ENCODE measurements around the gene TIRAP.
"Not testable (repeated sequence)": the region's sequence is repeated elsewhere in the genome, so short reads cannot be mapped to it uniquely, and the experiment has no call there.

TIRAP gene

GRCh38 chr11:126297004-126297403 lies 14.1 kb downstream of the TIRAP start:
- DNase-seq (ENCODE audit: low spot score in 2 of 2) (no peak), ATAC-seq (replicated peaks; ENCODE audit: extremely low read depth, poor library complexity, severe bottlenecking) (no peak)
- Mint-ChIP-seq H3K36me3 (ENCODE audit: insufficient read depth) (peaks cover 18% of the 10 kb centered on the region), H3K4me3 (no peak overlapping the region), H3K27me3 (no peaks in the 10 kb centered on the region), H3K27ac (ENCODE audit: low read depth) (peak overlapping the region; percentile 25), H3K9me3 (no peaks in the 10 kb centered on the region), H3K4me1 (peaks cover 9% of the 10 kb centered on the region)

GRCh38 chr11:126303623-126304456 lies 20.9 kb downstream of the TIRAP start, which contains the start of gene DCPS:
Gene DCPS (plus strand): TSS chr11:126304060. CDS start chr11:126304081, 21 bp downstream.
- peaks cover 15% of the 10 kb centered on the region for H3K36me3 Mint-ChIP-seq (ENCODE audit: insufficient read depth)
- H3K9me3 Mint-ChIP-seq = no peaks in the 10 kb centered on the region
- peak; percentile 96 for ATAC-seq (replicated peaks; ENCODE audit: extremely low read depth, poor library complexity, severe bottlenecking)
- H3K27ac Mint-ChIP-seq (ENCODE audit: low read depth) = peak within 1 kb of the TSS; percentile 98
- H3K4me3 Mint-ChIP-seq = peak within 1 kb of the TSS; percentile 98
- peak; percentile 76 to 77 for DNase-seq (ENCODE audit: low spot score in 2 of 2)
- peaks cover 31% of the 10 kb centered on the region for H3K4me1 Mint-ChIP-seq
- H3K27me3 Mint-ChIP-seq = no peaks in the 10 kb centered on the region

- Mint-ChIP-seq H3K36me3 (ENCODE audit: insufficient read depth) (peaks cover 14% of the 10 kb centered on the region), H3K4me1 (peaks cover 31% of the 10 kb centered on the region), H3K9me3 (no peaks in the 10 kb centered on the region), H3K27me3 (no peaks in the 10 kb centered on the region), H3K27ac (ENCODE audit: low read depth) (peak overlapping the region; percentile 98), H3K4me3 (peak overlapping the region; percentile 98)
- ATAC-seq (replicated peaks; ENCODE audit: extremely low read depth, poor library complexity, severe bottlenecking) = peak; percentile 12
- no peak for DNase-seq (ENCODE audit: low spot score in 2 of 2)
Measured at GRCh38 chr11:126304457-126305075, 21.7 kb downstream of the TIRAP start.

- no peak for ATAC-seq (replicated peaks; ENCODE audit: extremely low read depth, poor library complexity, severe bottlenecking)
- Mint-ChIP-seq H3K9me3 (no peaks in the 10 kb centered on the region), H3K4me1 (peaks cover 41% of the 10 kb centered on the region), H3K36me3 (ENCODE audit: insufficient read depth) (peaks cover 19% of the 10 kb centered on the region), H3K4me3 (peak overlapping the region; percentile 98), H3K27me3 (no peaks in the 10 kb centered on the region), H3K27ac (ENCODE audit: low read depth) (peak overlapping the region; percentile 98)
- DNase-seq (ENCODE audit: low spot score in 2 of 2) = no peak
Measured at GRCh38 chr11:126305699-126306098, 22.8 kb downstream of the TIRAP start.

- Mint-ChIP-seq H3K27ac (ENCODE audit: low read depth) (peak overlapping the region; percentile 39), H3K27me3 (no peaks in the 10 kb centered on the region), H3K4me3 (no peak overlapping the region), H3K36me3 (ENCODE audit: insufficient read depth) (peaks cover 20% of the 10 kb centered on the region), H3K9me3 (no peaks in the 10 kb centered on the region), H3K4me1 (peaks cover 51% of the 10 kb centered on the region)
- ATAC-seq (replicated peaks; ENCODE audit: extremely low read depth, poor library complexity, severe bottlenecking) = no peak
- DNase-seq (ENCODE audit: low spot score in 2 of 2) = no peak
Measured at GRCh38 chr11:126307706-126308105, 24.8 kb downstream of the TIRAP start.

GRCh38 chr11:126308271-126308671 lies 25.4 kb downstream of the TIRAP start:
- DNase-seq (ENCODE audit: low spot score in 2 of 2) = no peak
- Mint-ChIP-seq H3K27me3 (no peaks in the 10 kb centered on the region), H3K36me3 (ENCODE audit: insufficient read depth) (peaks cover 20% of the 10 kb centered on the region), H3K27ac (ENCODE audit: low read depth) (peak overlapping the region; percentile 39), H3K9me3 (no peaks in the 10 kb centered on the region), H3K4me3 (no peak overlapping the region), H3K4me1 (peaks cover 56% of the 10 kb centered on the region)
- no peak for ATAC-seq (replicated peaks; ENCODE audit: extremely low read depth, poor library complexity, severe bottlenecking)

GRCh38 chr11:126308771-126309170 lies 25.9 kb downstream of the TIRAP start:
- not testable (repeated sequence) for H3K4me3 Mint-ChIP-seq; ATAC-seq (replicated peaks; ENCODE audit: extremely low read depth, poor library complexity, severe bottlenecking); H3K9me3 Mint-ChIP-seq; H3K27me3 Mint-ChIP-seq; DNase-seq (ENCODE audit: low spot score in 2 of 2)
- Mint-ChIP-seq H3K36me3 (ENCODE audit: insufficient read depth) (peaks cover 20% of the 10 kb centered on the region), H3K27ac (ENCODE audit: low read depth) (peak overlapping the region; percentile 41), H3K4me1 (peaks cover 59% of the 10 kb centered on the region)

GRCh38 chr11:126310200-126310991 lies 27.5 kb downstream of the TIRAP start:
- no peaks in the 10 kb centered on the region for H3K27me3 Mint-ChIP-seq
- no peaks in the 10 kb centered on the region for H3K9me3 Mint-ChIP-seq
- peaks cover 21% of the 10 kb centered on the region for H3K36me3 Mint-ChIP-seq (ENCODE audit: insufficient read depth)
- DNase-seq (ENCODE audit: low spot score in 2 of 2) (peak in 1 of 2 donors; percentile 36), ATAC-seq (replicated peaks; ENCODE audit: extremely low read depth, poor library complexity, severe bottlenecking) (peak; percentile 66)
- H3K27ac Mint-ChIP-seq (ENCODE audit: low read depth) = peak overlapping the region; percentile 27
- H3K4me3 Mint-ChIP-seq = no peak overlapping the region
- peaks cover 47% of the 10 kb centered on the region for H3K4me1 Mint-ChIP-seq

- H3K4me1 Mint-ChIP-seq = peaks cover 42% of the 10 kb centered on the region
- no peaks in the 10 kb centered on the region for H3K27me3 Mint-ChIP-seq
- ATAC-seq (replicated peaks; ENCODE audit: extremely low read depth, poor library complexity, severe bottlenecking) = no peak
- no peak for DNase-seq (ENCODE audit: low spot score in 2 of 2)
- peaks cover 22% of the 10 kb centered on the region for H3K36me3 Mint-ChIP-seq (ENCODE audit: insufficient read depth)
- H3K9me3 Mint-ChIP-seq = no peaks in the 10 kb centered on the region
- no peak overlapping the region for H3K4me3 Mint-ChIP-seq
- peak overlapping the region; percentile 27 for H3K27ac Mint-ChIP-seq (ENCODE audit: low read depth)
Measured at GRCh38 chr11:126310992-126311310, 28.1 kb downstream of the TIRAP start.

- Mint-ChIP-seq H3K27me3 (no peaks in the 10 kb centered on the region), H3K4me3 (no peak overlapping the region), H3K9me3 (no peaks in the 10 kb centered on the region), H3K36me3 (ENCODE audit: insufficient read depth) (peaks cover 24% of the 10 kb centered on the region), H3K27ac (ENCODE audit: low read depth) (peak overlapping the region; percentile 27), H3K4me1 (peaks cover 44% of the 10 kb centered on the region)
- DNase-seq (ENCODE audit: low spot score in 2 of 2) (no peak), ATAC-seq (replicated peaks; ENCODE audit: extremely low read depth, poor library complexity, severe bottlenecking) (no peak)
Measured at GRCh38 chr11:126311401-126312291, 28.8 kb downstream of the TIRAP start.

- no peak for DNase-seq (ENCODE audit: low spot score in 2 of 2)
Measured at GRCh38 chr11:126312961-126313360, 30.1 kb downstream of the TIRAP start.

GRCh38 chr11:126313826-126314225 lies 30.9 kb downstream of the TIRAP start:
- H3K27me3 Mint-ChIP-seq = no peaks in the 10 kb centered on the region
- H3K9me3 Mint-ChIP-seq = no peaks in the 10 kb centered on the region
- H3K36me3 Mint-ChIP-seq (ENCODE audit: insufficient read depth) = peaks cover 25% of the 10 kb centered on the region
- H3K4me3 Mint-ChIP-seq = no peak overlapping the region
- ATAC-seq (replicated peaks; ENCODE audit: extremely low read depth, poor library complexity, severe bottlenecking) = no peak
- peaks cover 55% of the 10 kb centered on the region for H3K4me1 Mint-ChIP-seq
- no peak for DNase-seq (ENCODE audit: low spot score in 2 of 2)
- H3K27ac Mint-ChIP-seq (ENCODE audit: low read depth) = no peak overlapping the region

More at GRCh38 chr11:126312961-126313360, 30.1 kb downstream of the TIRAP start:
- no peak overlapping the region for H3K27ac Mint-ChIP-seq (ENCODE audit: low read depth)
- no peak overlapping the region for H3K4me3 Mint-ChIP-seq
- H3K9me3 Mint-ChIP-seq = no peaks in the 10 kb centered on the region
- H3K36me3 Mint-ChIP-seq (ENCODE audit: insufficient read depth) = peaks cover 25% of the 10 kb centered on the region
- ATAC-seq (replicated peaks; ENCODE audit: extremely low read depth, poor library complexity, severe bottlenecking) = no peak
- peaks cover 48% of the 10 kb centered on the region for H3K4me1 Mint-ChIP-seq
- no peaks in the 10 kb centered on the region for H3K27me3 Mint-ChIP-seq

All from central memory CD8-positive, alpha-beta T cell (primary cell).